Measurements from ENCODE around the gene CENPM.

The CENPM gene

GRCh38 chr22:41989246-41989645 is 42.3 kb upstream of the CENPM start:
- no peak overlapping the region for H2AFZ ChIP-seq (ENCODE audit: low read depth)
- no peak overlapping the region for H3K4me2 ChIP-seq
- no peak for TF ChIP-seq CTCF (conservative IDR thresholded peaks at IDR 0.05; ENCODE audit: low read depth, low read length)
- no peak overlapping the region for H3K9ac ChIP-seq
- H3K36me3 ChIP-seq (ENCODE audit: insufficient read depth): no peaks in the 10 kb centered on the region
- no peaks in the 10 kb centered on the region for H3K79me2 ChIP-seq (ENCODE audit: insufficient read depth, low read depth)
- no peaks in the 10 kb centered on the region for H3K4me1 ChIP-seq (ENCODE audit: low read depth, poor library complexity, severe bottlenecking)
- H3K27ac ChIP-seq: no peak overlapping the region
- no peak overlapping the region for H3K4me3 ChIP-seq (IDR thresholded peaks at IDR 0.05; ENCODE audit: insufficient read depth, low read depth, low read length)
- H4K20me1 ChIP-seq (ENCODE audit: insufficient read depth): no peaks in the 10 kb centered on the region
- H3K27me3 ChIP-seq (ENCODE audit: insufficient read depth, low read depth): no peaks in the 10 kb centered on the region

DNA sequence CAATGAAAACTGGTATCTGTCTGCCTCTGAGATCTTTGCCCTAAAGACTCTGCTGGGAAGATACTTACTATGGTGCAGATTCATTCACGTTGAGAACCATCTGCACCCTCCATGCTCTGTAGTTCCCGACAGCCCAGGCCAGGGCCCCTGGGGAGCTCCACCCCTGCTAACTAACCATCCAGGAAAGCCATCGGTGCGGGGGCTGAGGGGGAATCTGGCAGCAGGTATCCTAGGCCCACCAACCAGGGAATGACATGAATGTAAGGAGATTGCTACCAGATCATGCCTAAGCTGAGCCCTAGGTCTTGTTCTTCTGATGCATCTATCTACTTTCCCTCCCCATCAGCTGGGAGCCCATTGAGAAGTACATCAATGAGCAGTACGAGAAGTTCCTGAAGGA is 40.3 kb upstream of the CENPM start:
- Histone ChIP-seq H3K27me3 (ENCODE audit: insufficient read depth, low read depth) (no peaks in the 10 kb centered on the region), H3K4me3 (IDR thresholded peaks at IDR 0.05; ENCODE audit: insufficient read depth, low read depth, low read length) (no peak overlapping the region), H3K36me3 (ENCODE audit: insufficient read depth) (no peaks in the 10 kb centered on the region), H3K4me1 (ENCODE audit: low read depth, poor library complexity, severe bottlenecking) (no peaks in the 10 kb centered on the region), H2AFZ (ENCODE audit: low read depth) (no peak overlapping the region), H3K9ac (no peak overlapping the region), H3K27ac (no peak overlapping the region), H3K4me2 (no peak overlapping the region), H4K20me1 (ENCODE audit: insufficient read depth) (no peaks in the 10 kb centered on the region), H3K79me2 (ENCODE audit: insufficient read depth, low read depth) (no peaks in the 10 kb centered on the region)
- TF ChIP-seq CTCF (conservative IDR thresholded peaks at IDR 0.05; ENCODE audit: low read depth, low read length): no peak

DNA sequence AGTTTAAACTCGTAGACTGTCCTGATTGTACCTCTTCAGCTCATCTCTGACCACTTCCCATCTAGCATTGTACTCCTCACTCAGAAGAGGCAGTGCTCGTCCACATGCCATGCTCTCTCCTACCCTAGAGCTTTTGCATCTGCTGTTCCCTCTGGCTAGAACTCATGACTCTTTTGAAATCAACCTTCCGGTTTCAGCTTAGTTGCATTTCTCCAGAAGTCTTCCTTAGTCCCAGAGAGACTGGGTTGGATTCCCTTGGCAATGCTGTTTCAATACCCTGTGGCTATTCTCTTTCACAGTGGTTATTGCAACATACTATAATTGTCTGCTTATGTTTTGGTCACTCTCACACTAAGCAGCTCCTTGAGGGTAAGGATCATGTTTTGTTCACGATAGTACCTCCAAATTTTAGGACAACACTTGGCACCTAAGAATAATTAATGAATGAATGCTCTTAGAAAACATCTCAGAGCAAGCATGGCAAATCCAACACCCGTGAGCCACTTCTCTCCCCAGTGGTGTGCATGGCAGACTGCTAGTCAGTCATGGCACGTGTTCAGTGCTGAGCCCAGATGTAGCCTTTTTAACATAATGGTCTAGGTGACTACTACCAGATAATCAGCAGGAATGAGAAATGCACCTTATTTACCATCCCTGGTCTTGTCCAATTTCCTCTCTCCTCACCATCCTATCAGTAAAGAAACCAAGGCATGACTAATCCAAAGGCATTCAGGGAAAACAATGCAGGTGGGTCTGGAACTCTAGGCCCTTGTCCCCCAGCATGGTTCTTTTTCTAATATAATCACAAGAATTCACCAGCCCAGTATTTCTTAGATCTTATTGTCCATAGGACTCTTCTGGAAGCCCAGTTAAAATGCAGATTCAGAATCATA is 36.8 kb upstream of the CENPM start:
- no peak overlapping the region for H3K4me2 ChIP-seq
- no peak for TF ChIP-seq CTCF (conservative IDR thresholded peaks at IDR 0.05; ENCODE audit: low read depth, low read length)
- H3K27ac ChIP-seq: no peak overlapping the region

GRCh38 chr22:41982865-41983264 is 35.9 kb upstream of the CENPM start:
- Histone ChIP-seq H3K4me2 (no peak overlapping the region), H4K20me1 (ENCODE audit: insufficient read depth) (no peaks in the 10 kb centered on the region), H3K4me3 (IDR thresholded peaks at IDR 0.05; ENCODE audit: insufficient read depth, low read depth, low read length) (no peak overlapping the region), H3K36me3 (ENCODE audit: insufficient read depth) (no peaks in the 10 kb centered on the region), H3K79me2 (ENCODE audit: insufficient read depth, low read depth) (no peaks in the 10 kb centered on the region), H3K27ac (no peak overlapping the region), H3K4me1 (ENCODE audit: low read depth, poor library complexity, severe bottlenecking) (no peaks in the 10 kb centered on the region), H3K9ac (no peak overlapping the region), H2AFZ (ENCODE audit: low read depth) (no peak overlapping the region), H3K27me3 (ENCODE audit: insufficient read depth, low read depth) (no peaks in the 10 kb centered on the region)
- no peak for TF ChIP-seq CTCF (conservative IDR thresholded peaks at IDR 0.05; ENCODE audit: low read depth, low read length)

More for the DNA sequence above, 36.8 kb upstream of the CENPM start:
- H2AFZ ChIP-seq (ENCODE audit: low read depth): no peak overlapping the region
- H3K27me3 ChIP-seq (ENCODE audit: insufficient read depth, low read depth): no peaks in the 10 kb centered on the region
- no peaks in the 10 kb centered on the region for H3K4me1 ChIP-seq (ENCODE audit: low read depth, poor library complexity, severe bottlenecking)
- H3K4me3 ChIP-seq (IDR thresholded peaks at IDR 0.05; ENCODE audit: insufficient read depth, low read depth, low read length): no peak overlapping the region
- no peaks in the 10 kb centered on the region for H3K36me3 ChIP-seq (ENCODE audit: insufficient read depth)
- H4K20me1 ChIP-seq (ENCODE audit: insufficient read depth): no peaks in the 10 kb centered on the region
- no peaks in the 10 kb centered on the region for H3K79me2 ChIP-seq (ENCODE audit: insufficient read depth, low read depth)
- H3K9ac ChIP-seq: no peak overlapping the region

Measured in KMS-11 (cell line).